ENCODE results near the gene DENND4A. TPM values are rescaled to one million over a fixed set of nuclear protein-coding genes. Genes with fewer than 3 reads are reported as not detected.

The DENND4A gene
- total RNA-seq, 1 donor from 2014 or later, result 32.5 TPM

DNA sequence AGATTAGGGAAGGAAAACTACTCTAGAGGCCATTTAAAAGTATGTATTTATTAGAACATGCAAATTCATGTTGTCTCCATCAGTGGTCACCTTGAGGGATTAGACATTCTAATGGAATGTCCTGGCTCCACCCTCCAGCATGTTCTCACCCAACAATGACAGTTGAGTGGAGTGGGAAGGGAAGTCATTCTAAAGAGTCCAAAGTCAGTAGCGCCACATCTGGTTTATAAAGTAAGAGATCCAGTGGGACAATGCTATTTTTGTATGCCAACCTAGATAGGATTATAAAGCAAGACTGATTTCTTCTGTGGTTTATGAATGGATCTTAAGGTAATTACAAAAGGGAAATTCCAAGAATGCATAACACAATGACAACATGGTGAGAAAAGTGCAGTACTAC, 137.1 kb downstream of the DENND4A start:
- no peak for ATAC-seq

GRCh38 chr15:65653801-65654521, 138.1 kb downstream of the DENND4A start:
- H3K9me3 ChIP-seq, result no peaks in the 10 kb centered on the region
- no peak for DNase-seq
- H3K4me3 ChIP-seq, result no peak overlapping the region
- no peak for ATAC-seq
- H3K36me3 ChIP-seq, result peaks cover 45% of the 10 kb centered on the region
- intact Hi-C loops (cut with DNase I), result no loop called here
- H3K4me1 ChIP-seq, result peaks cover 7% of the 10 kb centered on the region
- TF ChIP-seq, protein P1, sequence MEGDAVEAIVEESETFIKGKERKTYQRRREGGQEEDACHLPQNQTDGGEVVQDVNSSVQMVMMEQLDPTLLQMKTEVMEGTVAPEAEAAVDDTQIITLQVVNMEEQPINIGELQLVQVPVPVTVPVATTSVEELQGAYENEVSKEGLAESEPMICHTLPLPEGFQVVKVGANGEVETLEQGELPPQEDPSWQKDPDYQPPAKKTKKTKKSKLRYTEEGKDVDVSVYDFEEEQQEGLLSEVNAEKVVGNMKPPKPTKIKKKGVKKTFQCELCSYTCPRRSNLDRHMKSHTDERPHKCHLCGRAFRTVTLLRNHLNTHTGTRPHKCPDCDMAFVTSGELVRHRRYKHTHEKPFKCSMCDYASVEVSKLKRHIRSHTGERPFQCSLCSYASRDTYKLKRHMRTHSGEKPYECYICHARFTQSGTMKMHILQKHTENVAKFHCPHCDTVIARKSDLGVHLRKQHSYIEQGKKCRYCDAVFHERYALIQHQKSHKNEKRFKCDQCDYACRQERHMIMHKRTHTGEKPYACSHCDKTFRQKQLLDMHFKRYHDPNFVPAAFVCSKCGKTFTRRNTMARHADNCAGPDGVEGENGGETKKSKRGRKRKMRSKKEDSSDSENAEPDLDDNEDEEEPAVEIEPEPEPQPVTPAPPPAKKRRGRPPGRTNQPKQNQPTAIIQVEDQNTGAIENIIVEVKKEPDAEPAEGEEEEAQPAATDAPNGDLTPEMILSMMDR (IDR thresholded peaks at IDR 0.05), result no peak
- no peaks in the 10 kb centered on the region for H3K27me3 ChIP-seq
- H3K27ac ChIP-seq, result no peak overlapping the region

More for the DNA sequence above, 137.1 kb downstream of the DENND4A start:
- no peaks in the 10 kb centered on the region for H3K9me3 ChIP-seq
- H3K36me3 ChIP-seq, result peaks cover 50% of the 10 kb centered on the region
- intact Hi-C loops (cut with DNase I), result no loop called here
- H3K4me1 ChIP-seq, result peaks cover 7% of the 10 kb centered on the region
- no peaks in the 10 kb centered on the region for H3K27me3 ChIP-seq
- TF ChIP-seq, protein P1 (IDR thresholded peaks at IDR 0.05), result no peak
- no peak overlapping the region for H3K27ac ChIP-seq
- DNase-seq, result no peak
- H3K4me3 ChIP-seq, result no peak overlapping the region

- H3K9me3 ChIP-seq, result no peaks in the 10 kb centered on the region
- intact Hi-C loops (cut with DNase I), result no loop called here
- no peak for ATAC-seq
- H3K4me1 ChIP-seq, result peaks cover 7% of the 10 kb centered on the region
- H3K36me3 ChIP-seq, result peaks cover 45% of the 10 kb centered on the region
- TF ChIP-seq, protein P1 (IDR thresholded peaks at IDR 0.05), result no peak
- DNase-seq, result no peak
- no peak overlapping the region for H3K27ac ChIP-seq
- H3K27me3 ChIP-seq, result no peaks in the 10 kb centered on the region
- H3K4me3 ChIP-seq, result no peak overlapping the region
Measured at GRCh38 chr15:65653341-65653740, 138.8 kb downstream of the DENND4A start.

DNA sequence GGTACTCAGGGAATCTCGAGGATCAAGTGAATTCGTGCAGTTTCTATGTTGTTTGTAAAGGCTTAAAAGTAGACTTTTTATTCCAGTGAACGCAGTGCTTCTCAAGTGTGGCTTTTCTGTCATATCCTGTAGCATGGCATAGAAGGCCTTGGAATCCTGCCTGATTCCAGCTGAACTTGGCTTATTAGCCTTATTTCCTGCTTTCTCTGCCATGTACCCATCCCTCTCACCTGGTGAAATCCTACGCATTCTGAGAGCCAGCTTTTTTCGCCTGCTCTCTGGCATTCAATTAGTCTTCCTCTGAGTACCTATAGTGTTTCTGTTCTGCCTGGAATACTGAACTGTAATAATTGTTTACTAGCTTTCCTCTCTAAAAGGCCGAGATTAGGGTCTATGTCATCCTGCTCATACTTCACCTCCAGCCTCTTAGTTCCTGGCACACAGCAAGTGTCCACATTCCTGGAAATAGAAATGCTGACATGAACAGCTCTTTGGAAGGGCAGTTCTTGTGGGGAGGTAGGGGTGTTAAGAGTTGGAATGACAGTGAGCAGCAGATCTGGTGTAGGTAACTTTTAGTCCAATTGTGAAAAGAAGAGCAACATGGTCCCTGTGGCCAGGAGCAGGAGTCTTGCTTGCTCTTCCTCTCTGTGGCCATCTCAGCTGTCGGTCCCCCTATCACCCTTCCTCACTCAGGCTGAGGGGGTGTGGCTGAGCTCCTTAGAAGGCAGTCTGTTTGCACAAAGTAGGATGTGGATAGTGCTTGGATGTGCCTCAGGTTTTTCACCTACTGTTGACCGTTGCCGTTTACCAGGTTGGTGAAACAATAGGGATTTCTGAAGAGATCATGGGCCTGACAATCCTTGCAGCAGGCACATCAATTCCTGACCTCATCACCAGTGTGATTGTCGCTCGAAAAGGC, 140.0 kb downstream of the DENND4A start:
- DNase-seq (no peak), ATAC-seq (peak; percentile 59)
- peaks cover 35% of the 10 kb centered on the region for H3K36me3 ChIP-seq

GRCh38 chr15:65651042-65651322, 141.1 kb downstream of the DENND4A start:
- TF ChIP-seq, protein P1 (IDR thresholded peaks at IDR 0.05), result no peak
- Histone ChIP-seq H3K36me3 (peaks cover 27% of the 10 kb centered on the region), H3K9me3 (no peaks in the 10 kb centered on the region), H3K27ac (no peak overlapping the region), H3K4me3 (no peak overlapping the region), H3K27me3 (no peaks in the 10 kb centered on the region), H3K4me1 (peaks cover 7% of the 10 kb centered on the region)
- no peak for DNase-seq
- intact Hi-C loops (cut with DNase I), result no loop called here
- ATAC-seq, result no peak

More for the DNA sequence above, 140.0 kb downstream of the DENND4A start:
- H3K4me3 ChIP-seq, result no peak overlapping the region
- intact Hi-C loops (cut with DNase I), result no loop called here
- no peaks in the 10 kb centered on the region for H3K9me3 ChIP-seq
- H3K4me1 ChIP-seq, result peaks cover 7% of the 10 kb centered on the region
- H3K27me3 ChIP-seq, result no peaks in the 10 kb centered on the region
- TF ChIP-seq, protein P1 (IDR thresholded peaks at IDR 0.05), result no peak
- H3K27ac ChIP-seq, result no peak overlapping the region

Measured in upper lobe of right lung (tissue), 1 donor.